Mucosa of rectum (tissue), 2 donors: ENCODE data around the gene S100A1.
A peak's percentile ranks its signal among the peaks of the same experiment; 100 is the strongest.

ENCODE experiments used
- H3K27ac ChIP-seq, 2 donors: one replicate each; pipeline ENCODE4 v1.7.0; 2013; ENCODE audit warnings: inconsistent platforms in 2 of 2, low read depth in 2 of 2, low read length in 2 of 2
- H3K27me3 ChIP-seq, 2 donors: one replicate each; pipeline ENCODE4 v1.7.0; 2013; ENCODE audit warnings: low read length in 2 of 2; ENCODE audit not compliant: control insufficient read depth in 2 of 2, insufficient read depth in 2 of 2
- H3K36me3 ChIP-seq, 2 donors: one replicate each; pipeline ENCODE4 v1.7.0; 2013; ENCODE audit warnings: low read length in 2 of 2; ENCODE audit not compliant: control insufficient read depth in 2 of 2, insufficient read depth in 2 of 2
- H3K4me1 ChIP-seq, 2 donors: one replicate each; pipeline ENCODE4 v1.7.0; 2013; ENCODE audit warnings: low read length in 2 of 2, mild to moderate bottlenecking in 1 of 2; ENCODE audit not compliant: control insufficient read depth in 2 of 2, insufficient read depth in 2 of 2
- H3K4me3 ChIP-seq, 2 donors: one replicate each; pipeline ENCODE4 v1.7.0; 2013; ENCODE audit warnings: low read length in 2 of 2
- H3K9ac ChIP-seq, 2 donors: one replicate each; pipeline ENCODE4 v1.7.0; 2013; ENCODE audit warnings: low read length in 2 of 2, low read depth in 1 of 2, mild to moderate bottlenecking in 1 of 2
- H3K9me3 ChIP-seq, 2 donors: one replicate each; pipeline ENCODE4 v1.7.0; 2013; ENCODE audit warnings: low read length in 2 of 2; ENCODE audit not compliant: control insufficient read depth in 2 of 2
- donor health status: healthy.
- donor health status: Normal muscosa, but diverticular disease.

The S100A1 gene

GRCh38 chr1:153649137-153649862 lies 21.1 kb downstream of the S100A1 start:
- H3K4me1 ChIP-seq: peaks cover 6 to 11% of the 10 kb centered on the region in 2 donors
- H3K27ac ChIP-seq: no peak overlapping the region
- peaks cover 16 to 23% of the 10 kb centered on the region in 2 donors for H3K36me3 ChIP-seq
- H3K9ac ChIP-seq: no peak overlapping the region
- H3K4me3 ChIP-seq: no peak overlapping the region
- H3K27me3 ChIP-seq: no peaks in the 10 kb centered on the region
- no peaks in the 10 kb centered on the region for H3K9me3 ChIP-seq

- H3K27me3 ChIP-seq: no peaks in the 10 kb centered on the region
- peaks cover 6 to 11% of the 10 kb centered on the region in 2 donors for H3K4me1 ChIP-seq
- no peak overlapping the region for H3K4me3 ChIP-seq
- peaks cover 14 to 18% of the 10 kb centered on the region in 2 donors for H3K36me3 ChIP-seq
- no peaks in the 10 kb centered on the region for H3K9me3 ChIP-seq
- no peak overlapping the region for H3K27ac ChIP-seq
- H3K9ac ChIP-seq: no peak overlapping the region
Measured at GRCh38 chr1:153649863-153650235, 21.6 kb downstream of the S100A1 start.

DNA sequence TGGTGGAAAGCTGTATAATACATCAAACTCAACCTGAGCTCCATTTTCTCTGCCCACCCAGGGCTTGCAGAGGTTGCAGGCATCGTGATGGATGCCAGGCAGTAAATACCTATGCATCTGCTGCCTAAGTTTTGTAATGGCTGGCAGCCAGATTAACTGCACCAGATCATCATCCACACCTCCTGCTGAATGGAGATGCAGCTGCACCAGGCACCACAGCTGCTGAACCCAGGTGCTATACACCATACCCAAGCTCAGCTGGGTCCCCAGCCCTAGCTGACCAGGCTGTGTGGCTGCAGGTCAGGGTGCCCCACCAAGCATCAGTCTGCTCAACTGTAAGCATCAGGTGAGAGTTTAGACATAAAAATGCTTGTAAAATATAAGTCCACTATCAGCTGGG lies 23.5 kb downstream of the S100A1 start:
- Histone ChIP-seq H3K36me3 (peaks cover 0 to 2% of the 10 kb centered on the region in 2 donors), H3K27ac (no peak overlapping the region), H3K27me3 (no peaks in the 10 kb centered on the region), H3K9ac (no peak overlapping the region), H3K4me3 (no peak overlapping the region), H3K4me1 (peaks cover 6 to 11% of the 10 kb centered on the region in 2 donors), H3K9me3 (no peaks in the 10 kb centered on the region)

- Histone ChIP-seq H3K4me3 (peak overlapping the region in 1 of 2 donors; percentile 24), H3K4me1 (peaks cover 6 to 11% of the 10 kb centered on the region in 2 donors), H3K27ac (peak overlapping the region; percentile 25 to 60), H3K36me3 (no peaks in the 10 kb centered on the region), H3K9me3 (no peaks in the 10 kb centered on the region), H3K27me3 (no peaks in the 10 kb centered on the region), H3K9ac (no peak overlapping the region)
Measured at GRCh38 chr1:153652805-153653500, 24.7 kb downstream of the S100A1 start.

DNA sequence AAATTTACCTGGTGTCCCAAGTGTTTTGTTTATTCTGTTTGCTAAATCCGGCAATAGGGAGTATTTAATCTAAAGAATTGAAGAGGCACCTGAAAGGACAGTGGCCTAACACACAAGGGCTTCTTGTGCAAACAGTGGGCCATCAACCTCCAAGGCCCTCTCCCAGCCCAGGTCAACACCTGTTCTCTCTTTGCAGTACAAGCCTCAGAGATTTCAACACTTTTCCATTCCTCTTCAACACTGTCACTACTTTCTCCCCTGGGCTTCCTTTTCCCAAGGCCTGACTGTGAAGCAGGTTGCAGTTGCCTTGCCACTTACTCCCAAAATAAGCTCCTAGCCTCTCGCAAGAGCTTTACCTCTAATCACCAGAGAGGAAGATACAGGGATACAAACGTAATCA lies 27.1 kb downstream of the S100A1 start:
- H3K9ac ChIP-seq: no peak overlapping the region
- H3K4me1 ChIP-seq: peaks cover 14 to 18% of the 10 kb centered on the region in 2 donors
- no peak overlapping the region for H3K4me3 ChIP-seq
- H3K9me3 ChIP-seq: no peaks in the 10 kb centered on the region
- H3K36me3 ChIP-seq: no peaks in the 10 kb centered on the region
- H3K27me3 ChIP-seq: no peaks in the 10 kb centered on the region
- H3K27ac ChIP-seq: no peak overlapping the region

GRCh38 chr1:153658400-153659174 lies 30.4 kb downstream of the S100A1 start, which contains the start of gene SNAPIN:
TSS of gene SNAPIN (plus strand) at chr1:153658703. CDS start at chr1:153658744, 41 bp downstream.
- H3K4me1 ChIP-seq: peaks cover 8 to 11% of the 10 kb centered on the region in 2 donors

DNA sequence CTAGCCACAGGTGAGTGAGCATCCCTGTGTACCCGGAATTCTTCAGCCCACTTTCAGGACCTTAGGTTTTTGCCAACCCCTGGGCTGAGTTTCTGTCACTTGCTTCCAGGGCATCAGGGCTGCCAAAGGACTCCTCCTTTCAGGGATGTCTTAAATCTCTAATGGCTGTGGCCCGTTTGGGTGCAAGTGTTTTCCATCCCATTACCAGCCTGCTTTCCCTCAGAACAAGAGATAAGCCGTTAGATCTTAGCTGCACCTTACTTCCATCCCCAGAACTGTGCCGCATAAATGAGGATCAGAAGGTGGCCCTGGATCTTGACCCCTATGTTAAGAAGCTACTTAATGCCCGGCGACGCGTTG lies 30.9 kb downstream of the S100A1 start:
- Histone ChIP-seq H3K27ac (peak overlapping the region; percentile 88 to 92), H3K9ac (peak overlapping the region; percentile 89 to 93), H3K36me3 (peaks cover 30 to 33% of the 10 kb centered on the region in 2 donors), H3K4me3 (peak overlapping the region; percentile 92 to 94), H3K9me3 (no peaks in the 10 kb centered on the region), H3K4me1 (peaks cover 8 to 11% of the 10 kb centered on the region in 2 donors), H3K27me3 (no peaks in the 10 kb centered on the region)

More at GRCh38 chr1:153658400-153659174, 30.4 kb downstream of the S100A1 start, which contains the start of gene SNAPIN:
- Histone ChIP-seq H3K9ac (peak within 1 kb of the TSS; percentile 89 to 93), H3K36me3 (peaks cover 27% of the 10 kb centered on the region in 2 donors), H3K4me3 (peak within 1 kb of the TSS; percentile 92 to 94), H3K27me3 (no peaks in the 10 kb centered on the region), H3K27ac (peak within 1 kb of the TSS; percentile 88 to 92), H3K9me3 (no peaks in the 10 kb centered on the region)

DNA sequence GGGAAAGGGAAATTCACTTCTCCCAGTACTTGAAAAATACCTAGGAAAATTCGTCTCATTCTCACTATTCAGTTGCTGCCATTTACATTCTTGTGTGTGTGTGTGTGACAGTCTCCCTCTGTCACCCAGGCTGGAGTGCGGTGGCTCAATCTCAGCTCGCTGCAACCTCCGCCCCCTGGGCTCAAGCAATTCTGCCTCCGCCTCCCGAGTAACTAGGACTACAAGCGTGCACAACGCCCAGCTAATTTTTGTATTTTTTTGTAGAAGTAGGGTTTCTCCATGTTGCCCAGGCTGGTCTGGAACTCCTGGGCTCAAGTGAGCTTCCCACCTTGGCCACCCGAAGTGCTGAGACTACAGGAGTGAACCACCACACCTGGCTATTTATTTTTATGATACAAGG lies 31.4 kb downstream of the S100A1 start:
- H3K9ac ChIP-seq: peak overlapping the region in 1 of 2 donors; percentile 89
- no peaks in the 10 kb centered on the region for H3K27me3 ChIP-seq
- H3K4me3 ChIP-seq: peak overlapping the region; percentile 92 to 94
- peaks cover 8 to 11% of the 10 kb centered on the region in 2 donors for H3K4me1 ChIP-seq
- H3K36me3 ChIP-seq: peaks cover 36 to 37% of the 10 kb centered on the region in 2 donors
- no peak overlapping the region for H3K27ac ChIP-seq
- no peaks in the 10 kb centered on the region for H3K9me3 ChIP-seq

DNA sequence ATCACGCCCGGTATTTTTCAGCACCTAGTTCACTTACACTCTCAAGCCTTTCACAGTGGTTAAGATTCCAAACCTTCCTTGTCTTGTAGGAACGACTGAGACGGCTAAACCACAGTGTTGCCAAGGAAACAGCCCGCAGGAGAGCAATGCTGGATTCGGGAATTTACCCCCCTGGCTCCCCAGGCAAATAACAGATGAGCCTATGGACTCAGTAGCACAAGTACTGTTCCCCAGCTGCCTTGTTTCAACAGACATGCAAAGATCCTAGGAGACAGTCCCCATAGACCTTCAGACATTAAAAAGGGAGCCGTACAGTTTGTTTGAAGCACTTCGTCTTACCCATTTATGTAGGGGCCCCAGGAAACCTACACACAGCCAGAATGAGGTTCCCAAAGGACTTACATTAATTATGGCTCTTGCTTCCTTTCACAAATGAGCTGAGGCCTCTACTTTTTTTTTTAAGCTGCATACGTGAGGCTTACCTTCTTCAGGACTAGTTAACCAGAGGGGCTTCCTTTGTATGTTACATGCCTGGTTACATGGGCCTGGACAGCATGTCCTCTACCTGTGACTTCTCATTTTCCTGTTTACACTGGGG lies 33.0 kb downstream of the S100A1 start:
- Histone ChIP-seq H3K4me3 (no peak overlapping the region), H3K36me3 (peaks cover 51 to 52% of the 10 kb centered on the region in 2 donors), H3K27me3 (no peaks in the 10 kb centered on the region), H3K9me3 (no peaks in the 10 kb centered on the region), H3K9ac (no peak overlapping the region), H3K27ac (no peak overlapping the region), H3K4me1 (peaks cover 8 to 11% of the 10 kb centered on the region in 2 donors)
